Hepatocyte (in vitro differentiated cells): ENCODE data around the gene PNRC2. TPM values are rescaled to one million over a fixed set of nuclear protein-coding genes. Genes with fewer than 3 reads are reported as not detected.

Experiments
- DNase-seq: peaks from one replicate; pipeline ENCODE4 v3.0.0-alpha.2; 2016; ENCODE audit warnings: low spot score
- H2AFZ ChIP-seq: fragments of 200-600 bp; sonication (generic); 2 replicates; pipeline ENCODE4 v1.6.0; 2016; ENCODE audit warnings: antibody characterized with exemption, mild to moderate bottlenecking
- H3K27ac ChIP-seq: fragments of 200-600 bp; sonication (generic); 2 replicates; pipeline ENCODE4 v1.5.1; 2016; ENCODE audit warnings: mild to moderate bottlenecking
- H3K27me3 ChIP-seq: fragments of 200-600 bp; sonication (generic); 2 replicates; pipeline ENCODE4 v1.6.1; 2016
- H3K36me3 ChIP-seq: fragments of 200-600 bp; sonication (generic); replicated peaks from 2 replicates; pipeline ENCODE4 v1.5.1; 2016; ENCODE audit warnings: low read depth; ENCODE audit not compliant: insufficient read depth
- H3K4me1 ChIP-seq: fragments of 200-600 bp; sonication (generic); 2 replicates; pipeline ENCODE4 v1.5.1; 2016; ENCODE audit warnings: mild to moderate bottlenecking, moderate library complexity; ENCODE audit not compliant: insufficient read depth
- H3K4me2 ChIP-seq: fragments of 200-600 bp; sonication (generic); 2 replicates; pipeline ENCODE4 v1.6.0; 2016
- H3K4me3 ChIP-seq: fragments of 200-600 bp; sonication (generic); 2 replicates; pipeline ENCODE4 v1.5.1; 2016; ENCODE audit warnings: mild to moderate bottlenecking
- H3K79me2 ChIP-seq: fragments of 200-600 bp; sonication (generic); 2 replicates; pipeline ENCODE4 v1.6.0; 2017; ENCODE audit warnings: mild to moderate bottlenecking
- H3K9me2 ChIP-seq: fragments of 200-600 bp; sonication (generic); replicated peaks from 2 replicates; pipeline ENCODE4 v1.6.0; 2017; ENCODE audit warnings: mild to moderate bottlenecking; ENCODE audit not compliant: insufficient read depth
- H3K9me3 ChIP-seq: fragments of 200-600 bp; sonication (generic); 2 replicates; pipeline ENCODE4 v1.5.1; 2016; ENCODE audit warnings: low read depth, mild to moderate bottlenecking
- H4K20me1 ChIP-seq: fragments of 200-600 bp; sonication (generic); 2 replicates; pipeline ENCODE4 v1.6.0; 2016; ENCODE audit warnings: mild to moderate bottlenecking; ENCODE audit not compliant: insufficient read depth, poor library complexity, severe bottlenecking
- EZH2 ChIP-seq: fragments of 200-600 bp; sonication (generic); IDR thresholded peaks from 2 replicates; pipeline ENCODE4 v1.6.1; 2016; ENCODE audit warnings: antibody characterized with exemption, mild to moderate bottlenecking, borderline replicate concordance
- EZH2phosphoT487 ChIP-seq: fragments of 200-600 bp; sonication (generic); IDR thresholded peaks from one replicate; pipeline ENCODE4 v1.6.1; 2018; ENCODE audit warnings: antibody characterized with exemption, mild to moderate bottlenecking, low read depth, moderate library complexity; ENCODE audit not compliant: unreplicated experiment, severe bottlenecking
- WGBS: methylation state at CpG from one replicate; pipeline ENCODE4 v1.1.6; 2016; ENCODE audit warnings: low lambda C conversion rate; ENCODE audit errors: missing lambda C conversion rate; 5-methylcytosine and 5-hydroxymethylcytosine counted together
- polyA plus RNA-seq: library from polyadenylated mRNA; unstranded; fragments of >200 nt; fragmentation: Nextera tagmentation; extraction: Ambion mirVana; gene quantifications from 2 replicates; pipeline ENCODE4 v1.2.1, GENCODE V29; 2016
- total RNA-seq: library from RNA; depleted of rRNA; stranded (reverse); fragments of >200 nt; gene quantifications from 2 replicates; pipeline ENCODE4 v1.2.3, GENCODE V29; 2014
- TF ChIP-seq, protein P1 (sequence below): fragments of 200-600 bp; sonication (generic); IDR thresholded peaks from 2 replicates; pipeline ENCODE4 v1.5.1; 2016; ENCODE audit warnings: antibody characterized with exemption, mild to moderate bottlenecking; ENCODE audit not compliant: poor library complexity

PNRC2 gene
- total and polyA plus RNA-seq, 2 experiments from 2014 or later, result 65.8 to 107 TPM

DNA sequence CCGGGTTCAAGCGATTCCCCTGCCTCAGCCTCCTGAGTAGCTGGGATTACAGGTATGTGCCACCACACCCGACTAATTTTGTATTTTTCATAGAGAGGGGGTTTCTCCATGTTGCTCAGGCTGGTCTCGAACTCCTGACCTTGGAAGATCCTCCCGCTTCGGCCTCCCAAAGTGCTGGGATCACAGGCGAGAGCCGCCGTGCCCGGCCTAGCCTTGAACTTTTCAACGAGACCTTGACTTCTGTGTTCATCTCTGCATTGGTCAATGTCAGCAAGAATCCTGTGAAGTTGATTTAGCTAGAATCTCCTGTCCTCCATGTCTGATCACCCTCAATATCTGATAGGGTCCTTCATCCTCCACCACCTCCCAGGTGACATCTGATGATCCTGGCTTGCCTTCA, 35.0 kb upstream of the PNRC2 start:
- Histone ChIP-seq H4K20me1 (no peaks in the 10 kb centered on the region), H3K27ac (no peak overlapping the region), H3K9me3 (no peaks in the 10 kb centered on the region), H3K36me3 (no peaks in the 10 kb centered on the region), H2AFZ (no peak overlapping the region), H3K79me2 (no peaks in the 10 kb centered on the region), H3K4me1 (no peaks in the 10 kb centered on the region), H3K27me3 (no peaks in the 10 kb centered on the region), H3K4me2 (no peak overlapping the region), H3K4me3 (no peak overlapping the region), H3K9me2 (no peaks in the 10 kb centered on the region)
- WGBS, result 97% methylated on average over 11 of the region's 11 CpGs
- TF ChIP-seq, protein P1, sequence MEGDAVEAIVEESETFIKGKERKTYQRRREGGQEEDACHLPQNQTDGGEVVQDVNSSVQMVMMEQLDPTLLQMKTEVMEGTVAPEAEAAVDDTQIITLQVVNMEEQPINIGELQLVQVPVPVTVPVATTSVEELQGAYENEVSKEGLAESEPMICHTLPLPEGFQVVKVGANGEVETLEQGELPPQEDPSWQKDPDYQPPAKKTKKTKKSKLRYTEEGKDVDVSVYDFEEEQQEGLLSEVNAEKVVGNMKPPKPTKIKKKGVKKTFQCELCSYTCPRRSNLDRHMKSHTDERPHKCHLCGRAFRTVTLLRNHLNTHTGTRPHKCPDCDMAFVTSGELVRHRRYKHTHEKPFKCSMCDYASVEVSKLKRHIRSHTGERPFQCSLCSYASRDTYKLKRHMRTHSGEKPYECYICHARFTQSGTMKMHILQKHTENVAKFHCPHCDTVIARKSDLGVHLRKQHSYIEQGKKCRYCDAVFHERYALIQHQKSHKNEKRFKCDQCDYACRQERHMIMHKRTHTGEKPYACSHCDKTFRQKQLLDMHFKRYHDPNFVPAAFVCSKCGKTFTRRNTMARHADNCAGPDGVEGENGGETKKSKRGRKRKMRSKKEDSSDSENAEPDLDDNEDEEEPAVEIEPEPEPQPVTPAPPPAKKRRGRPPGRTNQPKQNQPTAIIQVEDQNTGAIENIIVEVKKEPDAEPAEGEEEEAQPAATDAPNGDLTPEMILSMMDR, result no peak
- no peak for TF ChIP-seq EZH2
- TF ChIP-seq EZH2phosphoT487, result no peak
- DNase-seq, result no peak

DNA sequence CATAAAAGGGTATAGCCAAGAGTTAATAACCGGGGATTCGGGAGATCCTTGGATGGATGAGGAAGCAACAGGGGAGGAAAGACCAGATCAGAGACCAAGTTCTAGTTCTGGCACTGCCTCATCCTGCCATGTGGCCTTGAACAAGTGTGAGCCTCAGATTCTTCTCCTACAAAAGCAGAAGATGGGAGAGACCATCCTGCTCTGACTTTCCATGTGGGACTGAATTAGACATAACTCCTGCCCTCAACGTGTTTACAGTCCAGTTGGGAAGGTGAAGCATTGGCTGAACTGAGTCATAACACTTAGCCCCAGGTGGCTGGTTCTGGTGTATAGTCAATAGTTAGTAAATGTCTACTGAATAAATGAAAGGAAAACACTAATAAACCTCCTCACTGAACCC, 34.3 kb upstream of the PNRC2 start:
- 94% methylated on average over 3 of the region's 3 CpGs for WGBS
- DNase-seq, result no peak
- TF ChIP-seq EZH2phosphoT487, result no peak
- TF ChIP-seq EZH2, result no peak
- TF ChIP-seq, protein P1, result no peak

GRCh38 chr1:23927097-23927496, 32.5 kb upstream of the PNRC2 start:
- Histone ChIP-seq H4K20me1 (no peaks in the 10 kb centered on the region), H2AFZ (no peak overlapping the region), H3K27me3 (no peaks in the 10 kb centered on the region), H3K27ac (no peak overlapping the region), H3K4me2 (no peak overlapping the region), H3K4me1 (no peaks in the 10 kb centered on the region), H3K9me2 (no peaks in the 10 kb centered on the region), H3K4me3 (no peak overlapping the region), H3K36me3 (no peaks in the 10 kb centered on the region), H3K79me2 (no peaks in the 10 kb centered on the region), H3K9me3 (no peaks in the 10 kb centered on the region)
- TF ChIP-seq EZH2phosphoT487 (no peak), EZH2 (no peak)
- TF ChIP-seq, protein P1, result no peak
- WGBS, result 81% methylated on average over 1 of the region's 1 CpG
- no peak for DNase-seq

More for the DNA sequence above, 34.3 kb upstream of the PNRC2 start:
- no peaks in the 10 kb centered on the region for H3K4me1 ChIP-seq
- H3K9me2 ChIP-seq, result no peaks in the 10 kb centered on the region
- no peaks in the 10 kb centered on the region for H3K36me3 ChIP-seq
- no peaks in the 10 kb centered on the region for H3K27me3 ChIP-seq
- H3K9me3 ChIP-seq, result no peaks in the 10 kb centered on the region
- H2AFZ ChIP-seq, result no peak overlapping the region
- no peak overlapping the region for H3K4me2 ChIP-seq
- no peak overlapping the region for H3K27ac ChIP-seq
- no peak overlapping the region for H3K4me3 ChIP-seq
- H3K79me2 ChIP-seq, result no peaks in the 10 kb centered on the region
- H4K20me1 ChIP-seq, result no peaks in the 10 kb centered on the region

- no peaks in the 10 kb centered on the region for H3K79me2 ChIP-seq
- no peaks in the 10 kb centered on the region for H4K20me1 ChIP-seq
- no peak overlapping the region for H2AFZ ChIP-seq
- H3K9me2 ChIP-seq, result no peaks in the 10 kb centered on the region
- H3K4me1 ChIP-seq, result no peaks in the 10 kb centered on the region
- H3K4me3 ChIP-seq, result no peak overlapping the region
- no peak for DNase-seq
- 89% methylated on average over 4 of the region's 4 CpGs for WGBS
- no peak overlapping the region for H3K4me2 ChIP-seq
- H3K27me3 ChIP-seq, result no peaks in the 10 kb centered on the region
- TF ChIP-seq EZH2, result no peak
- no peak for TF ChIP-seq EZH2phosphoT487
- TF ChIP-seq, protein P1, result no peak
- H3K27ac ChIP-seq, result no peak overlapping the region
- H3K9me3 ChIP-seq, result no peaks in the 10 kb centered on the region
- no peaks in the 10 kb centered on the region for H3K36me3 ChIP-seq
Observed at GRCh38 chr1:23928789-23929188, 30.8 kb upstream of the PNRC2 start.
